Omental fat pad (tissue), 4 donors: ENCODE data around the gene CDH6. TPM values are rescaled to one million over a fixed set of nuclear protein-coding genes. Genes with fewer than 3 reads are reported as not detected.

Experiments
- ATAC-seq: fragments of 150-250 bp; one replicate; pipeline ENCODE4 v1.9.1; 2016; ENCODE audit warnings: mild to moderate bottlenecking, moderate library complexity; ENCODE audit not compliant: low FRiP score
- DNase-seq: peaks from one replicate; pipeline ENCODE4 v3.0.0-alpha.2; 2019; ENCODE audit warnings: low spot score
- total RNA-seq, 4 donors: library from RNA; depleted of rRNA; stranded (reverse); fragments of >200 nt; gene quantifications; one replicate each; pipeline ENCODE4 v1.1.0, GENCODE V29; 2016
- TF ChIP-seq, protein P1 (sequence below), 3 donors: fragments of 450-650 bp; IDR thresholded peaks; one replicate each; pipeline ENCODE4 v1.5.1; 2016 to 2017; ENCODE audit warnings: antibody characterized with exemption in 3 of 3, mild to moderate bottlenecking in 3 of 3, moderate library complexity in 2 of 3

Gene CDH6
- total RNA-seq, 4 donors from 2014 or later, result 7.0 to 34.7 (median 18.0) TPM

DNA sequence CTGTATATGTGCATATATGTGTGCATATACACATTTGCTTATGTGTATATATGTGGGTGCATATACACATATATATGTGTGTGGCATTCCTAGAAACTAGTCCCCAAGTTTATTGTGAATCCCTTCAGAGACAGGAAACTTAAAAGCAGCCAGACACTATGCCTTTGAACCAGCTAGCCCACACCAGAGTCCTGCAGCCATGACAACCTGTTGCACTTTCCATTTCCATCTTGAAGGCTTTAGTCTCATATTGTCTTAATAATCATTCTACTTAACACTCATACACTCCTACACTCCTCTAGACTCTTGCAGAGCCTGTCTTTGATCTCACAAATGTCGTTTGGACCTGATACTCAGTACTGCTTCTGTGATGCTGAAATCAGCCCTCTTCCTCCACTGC, 34.8 kb upstream of the CDH6 start:
- ATAC-seq (no peak), DNase-seq (no peak)
- TF ChIP-seq, protein P1, sequence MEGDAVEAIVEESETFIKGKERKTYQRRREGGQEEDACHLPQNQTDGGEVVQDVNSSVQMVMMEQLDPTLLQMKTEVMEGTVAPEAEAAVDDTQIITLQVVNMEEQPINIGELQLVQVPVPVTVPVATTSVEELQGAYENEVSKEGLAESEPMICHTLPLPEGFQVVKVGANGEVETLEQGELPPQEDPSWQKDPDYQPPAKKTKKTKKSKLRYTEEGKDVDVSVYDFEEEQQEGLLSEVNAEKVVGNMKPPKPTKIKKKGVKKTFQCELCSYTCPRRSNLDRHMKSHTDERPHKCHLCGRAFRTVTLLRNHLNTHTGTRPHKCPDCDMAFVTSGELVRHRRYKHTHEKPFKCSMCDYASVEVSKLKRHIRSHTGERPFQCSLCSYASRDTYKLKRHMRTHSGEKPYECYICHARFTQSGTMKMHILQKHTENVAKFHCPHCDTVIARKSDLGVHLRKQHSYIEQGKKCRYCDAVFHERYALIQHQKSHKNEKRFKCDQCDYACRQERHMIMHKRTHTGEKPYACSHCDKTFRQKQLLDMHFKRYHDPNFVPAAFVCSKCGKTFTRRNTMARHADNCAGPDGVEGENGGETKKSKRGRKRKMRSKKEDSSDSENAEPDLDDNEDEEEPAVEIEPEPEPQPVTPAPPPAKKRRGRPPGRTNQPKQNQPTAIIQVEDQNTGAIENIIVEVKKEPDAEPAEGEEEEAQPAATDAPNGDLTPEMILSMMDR (IDR thresholded peaks at IDR 0.05), result no peak

DNA sequence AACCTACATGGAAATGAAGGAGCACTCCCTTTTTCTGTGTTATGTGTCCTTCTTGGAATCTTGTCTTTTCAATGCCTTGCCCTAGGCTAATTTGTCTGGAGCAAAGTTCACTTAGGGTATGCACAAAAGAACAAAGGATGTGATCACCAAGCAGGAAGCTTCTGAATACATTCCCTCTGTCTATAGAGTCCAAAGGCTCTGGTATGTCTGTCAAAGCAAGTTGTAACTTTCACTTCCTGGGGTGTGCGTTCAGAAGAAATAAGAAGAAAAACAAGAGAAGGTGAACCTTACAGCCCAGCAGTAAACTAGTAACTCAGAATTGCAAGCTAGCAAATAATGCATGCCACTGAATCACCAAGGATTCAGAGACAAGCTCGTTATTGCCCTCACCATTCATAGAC, 31.7 kb upstream of the CDH6 start:
- TF ChIP-seq, protein P1 (IDR thresholded peaks at IDR 0.05), result no peak
- DNase-seq (no peak), ATAC-seq (no peak)

DNA sequence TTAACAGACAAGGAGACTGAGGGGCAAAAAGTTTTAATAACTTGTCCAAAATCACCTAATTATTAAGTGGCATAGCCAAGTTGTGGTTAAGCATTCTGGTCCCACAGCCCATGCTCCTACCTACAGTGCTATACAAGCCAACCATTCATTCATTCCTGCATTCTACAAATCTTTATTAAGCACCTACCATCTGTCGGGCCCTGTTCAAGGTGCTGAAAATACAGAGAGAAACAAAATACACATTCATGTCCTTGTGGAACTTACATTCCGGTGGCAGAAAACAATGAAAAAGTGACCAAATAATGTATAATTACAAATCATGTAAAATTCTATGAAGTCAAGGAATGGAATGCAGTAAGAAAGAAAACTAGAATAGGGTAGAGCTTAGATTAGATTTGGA, 27.8 kb upstream of the CDH6 start:
- ATAC-seq (no peak), DNase-seq (no peak)
- TF ChIP-seq, protein P1 (IDR thresholded peaks at IDR 0.05), result no peak

DNA sequence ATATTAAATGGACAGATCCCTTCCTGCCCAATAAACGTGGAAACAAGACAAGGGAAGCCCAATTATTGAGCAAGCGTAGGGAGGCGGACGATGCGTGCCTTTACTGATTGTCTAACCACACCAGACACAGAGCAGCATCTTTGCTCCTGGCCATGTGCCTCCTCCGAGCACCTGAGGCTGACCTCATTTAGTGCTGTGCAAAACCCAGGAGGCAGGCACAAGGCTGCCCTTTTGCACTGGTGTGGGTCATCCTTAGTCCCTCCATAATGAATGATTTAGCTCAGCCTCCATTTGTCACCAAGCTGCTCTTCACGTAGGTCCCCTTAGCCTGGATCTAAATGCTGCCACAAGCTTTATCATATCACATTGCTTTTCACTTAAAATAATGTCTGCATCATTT, 24.1 kb upstream of the CDH6 start:
- TF ChIP-seq, protein P1 (IDR thresholded peaks at IDR 0.05), result no peak
- no peak for DNase-seq
- ATAC-seq, result no peak

DNA sequence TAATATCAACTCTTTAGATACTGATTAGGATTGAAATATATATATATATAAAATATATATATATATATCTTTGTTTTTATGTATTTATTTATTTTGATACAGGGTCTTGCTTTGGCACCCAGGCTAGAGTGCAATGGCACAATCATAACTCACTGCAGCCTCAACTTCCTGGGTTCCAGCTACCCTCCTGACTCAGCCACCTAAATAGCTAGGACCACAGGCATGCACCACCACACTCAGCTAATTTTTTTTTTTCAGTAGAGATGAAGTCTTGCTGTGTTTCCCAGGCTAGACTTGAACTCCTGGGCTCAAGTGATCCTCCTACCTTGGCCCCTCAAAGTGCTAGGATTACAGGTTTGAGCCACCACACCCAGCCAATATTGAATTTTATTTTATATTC, 20.6 kb upstream of the CDH6 start:
- DNase-seq (no peak), ATAC-seq (no peak)
- TF ChIP-seq, protein P1 (IDR thresholded peaks at IDR 0.05), result no peak

DNA sequence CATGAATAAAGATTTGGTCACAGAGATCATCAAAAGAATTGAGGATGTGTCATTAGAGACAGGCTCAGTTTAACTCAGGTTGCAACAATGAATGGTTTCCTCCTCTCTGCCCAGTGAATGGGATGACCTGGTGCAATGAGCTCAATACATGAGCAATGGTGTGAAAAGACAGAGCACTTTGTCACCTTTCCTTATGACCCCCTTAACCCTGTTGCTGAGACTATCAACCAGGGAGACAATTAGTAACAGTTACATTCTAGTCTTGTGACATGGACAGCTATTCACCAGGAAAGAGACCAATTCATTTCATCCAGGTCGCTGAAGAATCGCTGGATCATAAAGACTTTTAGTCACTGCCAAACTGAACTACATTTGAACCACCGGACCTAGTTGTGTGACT, 19.9 kb upstream of the CDH6 start:
- TF ChIP-seq, protein P1 (IDR thresholded peaks at IDR 0.05), result no peak
- no peak for DNase-seq
- ATAC-seq, result no peak

DNA sequence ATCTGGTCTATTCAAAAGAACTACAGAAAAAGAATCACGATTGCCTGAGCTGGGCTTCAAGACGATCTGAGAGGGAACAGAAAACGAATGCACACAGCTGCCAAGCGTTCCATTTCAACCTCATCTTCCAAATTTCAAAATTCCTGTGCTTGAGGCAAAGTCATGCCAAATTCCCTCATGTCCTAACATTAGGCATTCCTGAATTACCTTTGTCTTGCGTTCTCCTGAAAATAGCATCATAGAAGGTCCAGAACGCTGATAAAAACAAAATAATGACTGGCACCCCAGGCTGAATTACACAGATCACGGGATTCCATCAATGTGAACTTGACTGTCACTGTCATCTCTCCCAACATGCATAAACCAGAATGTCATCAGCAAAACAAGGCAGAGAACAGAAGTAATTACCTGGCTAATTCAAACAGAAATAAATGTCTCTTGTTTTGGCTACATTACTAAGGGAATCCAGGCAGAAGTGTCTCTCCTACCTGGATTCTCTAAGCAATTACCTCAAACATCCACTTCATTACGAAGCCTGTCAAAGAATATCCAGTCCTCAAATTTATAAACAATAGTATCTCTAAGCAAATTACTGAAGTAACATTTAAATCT, 12.0 kb upstream of the CDH6 start:
- no peak for DNase-seq
- no peak for ATAC-seq
- TF ChIP-seq, protein P1 (IDR thresholded peaks at IDR 0.05), result no peak
